Endothelial cell of umbilical vein (primary cell): ENCODE measurements around the gene NAA10. TPM values are rescaled to one million over a fixed set of nuclear protein-coding genes. Genes with fewer than 3 reads are reported as not detected.

Experiments used
- BruUV-seq: library from RNA; stranded (reverse); fragments of 400-500 nt; replicated peaks from 2 replicates; lab custom pipeline; 2021; lab: Mats Ljungman, UMichigan
- CTCF ChIA-PET: fragments of 300-600, 350-600 bp; sonication (Branson Sonifier 250); formaldehyde crosslinking; loops from one replicate; lab custom pipeline; 2021; ENCODE audit warnings: antibody characterized with exemption, inconsistent platforms; lab: Charles Lee
- POLR2A ChIA-PET: fragments of 300-600, 350-600 bp; sonication (Branson Sonifier 250); formaldehyde crosslinking; loops from one replicate; lab custom pipeline; 2021; ENCODE audit warnings: antibody characterized with exemption, inconsistent platforms; lab: Charles Lee
- DNase-seq: peaks from one replicate; pipeline ENCODE4 v3.0.0-alpha.2; 2011; ENCODE audit warnings: low read depth, low spot score
- FAIRE-seq: peaks from 2 replicates; lab custom pipeline; 2011; peaks lifted over from hg19 to GRCh38; lab: Jason Lieb, UNC
- H2AFZ ChIP-seq: 2 replicates; pipeline ENCODE4 v1.6.0; 2012; ENCODE audit warnings: low read depth, low read length, control low read depth, inconsistent platforms
- H3K27ac ChIP-seq: 2 replicates; pipeline ENCODE4 v1.5.1; 2011; ENCODE audit warnings: low read depth, mild to moderate bottlenecking, control low read depth, low read length, moderate library complexity; ENCODE audit not compliant: insufficient read depth
- H3K27me3 ChIP-seq, 2 experiments: 2 replicates each; pipeline versions ENCODE4 v1.6.0 to v1.6.1; 2011; ENCODE audit warnings: low read length in 2 of 2, mixed read lengths in 1 of 2; ENCODE audit not compliant: control insufficient read depth in 2 of 2, insufficient read depth in 2 of 2
- H3K36me3 ChIP-seq, 2 experiments: 2 replicates in 1 of 2; 3 replicates in 1 of 2; pipeline ENCODE4 v1.5.1; 2011; ENCODE audit warnings: low read length in 2 of 2, mild to moderate bottlenecking in 1 of 2, moderate library complexity in 1 of 2; ENCODE audit not compliant: control insufficient read depth in 2 of 2, insufficient read depth in 2 of 2; ENCODE audit errors: extremely low read depth in 1 of 2
- H3K4me1 ChIP-seq: 3 replicates; pipeline ENCODE4 v1.5.1; 2011; ENCODE audit warnings: mild to moderate bottlenecking, low read length; ENCODE audit not compliant: control insufficient read depth, insufficient read depth; ENCODE audit errors: extremely low read depth
- H3K4me2 ChIP-seq: 2 replicates; pipeline ENCODE4 v1.6.1; 2011; ENCODE audit warnings: low read length, control low read depth, mixed read lengths; ENCODE audit not compliant: insufficient read depth
- H3K4me3 ChIP-seq, 3 experiments: fragments of 200-600 bp in 1 of 3; sonication (generic), shearing (Covaris generic) in 1 of 3; replicated peaks in 1 of 3; 2 replicates each; pipeline ENCODE4 v1.5.1; 2011 to 2016; ENCODE audit warnings: control low read depth in 3 of 3, low read length in 3 of 3, mild to moderate bottlenecking in 2 of 3, inconsistent platforms in 1 of 3, low read depth in 1 of 3, moderate library complexity in 1 of 3; ENCODE audit not compliant: insufficient read depth in 1 of 3
- H3K79me2 ChIP-seq: 2 replicates; pipeline ENCODE4 v1.6.0; 2012; ENCODE audit warnings: low read length, inconsistent platforms; ENCODE audit not compliant: control insufficient read depth, insufficient read depth
- H3K9ac ChIP-seq: replicated peaks from 2 replicates; pipeline ENCODE3; 2011; ENCODE audit warnings: low read length, control low read depth; ENCODE audit not compliant: insufficient read depth; ENCODE audit errors: extremely low read depth
- H3K9me1 ChIP-seq: replicated peaks from 3 replicates; pipeline ENCODE4 v1.6.0; 2011; ENCODE audit warnings: mild to moderate bottlenecking, low read length; ENCODE audit not compliant: control insufficient read depth, insufficient read depth; ENCODE audit errors: extremely low read depth
- H3K9me3 ChIP-seq: replicated peaks from 2 replicates; pipeline ENCODE4 v1.5.1; 2012; ENCODE audit warnings: low read length, inconsistent platforms; ENCODE audit not compliant: control insufficient read depth, insufficient read depth
- H4K20me1 ChIP-seq: replicated peaks from 2 replicates; pipeline ENCODE3; 2011; ENCODE audit warnings: mild to moderate bottlenecking, low read length; ENCODE audit not compliant: control insufficient read depth, insufficient read depth; ENCODE audit errors: extremely low read depth
- EZH2 ChIP-seq: IDR thresholded peaks from 2 replicates; pipeline ENCODE4 v1.6.1; 2012; ENCODE audit warnings: borderline replicate concordance, low read depth, mild to moderate bottlenecking, moderate library complexity, low read length, inconsistent platforms; ENCODE audit not compliant: severe bottlenecking
- FOS ChIP-seq: IDR thresholded peaks from 2 replicates; pipeline ENCODE4 v1.6.1; 2011; ENCODE audit warnings: mild to moderate bottlenecking, low read length, moderate library complexity, borderline replicate concordance; ENCODE audit not compliant: insufficient read depth
- GATA2 ChIP-seq: IDR thresholded peaks from 2 replicates; pipeline ENCODE4 v1.7.0; 2011; ENCODE audit warnings: low read depth, mild to moderate bottlenecking, moderate library complexity, mixed read lengths, low read length; ENCODE audit not compliant: insufficient read length, insufficient read depth
- JUN ChIP-seq: IDR thresholded peaks from 2 replicates; pipeline ENCODE4 v1.6.1; 2011; ENCODE audit warnings: borderline replicate concordance, low read depth; ENCODE audit not compliant: insufficient read length, insufficient read depth
- MYC ChIP-seq: IDR thresholded peaks from one replicate; pipeline ENCODE4 v1.6.1; 2011; ENCODE audit warnings: mild to moderate bottlenecking, low read depth, low read length
- POLR2A ChIP-seq: IDR thresholded peaks from 2 replicates; pipeline ENCODE4 v1.6.1; 2012; ENCODE audit warnings: low read depth, mild to moderate bottlenecking, control low read depth, low read length
- POLR2AphosphoS5 ChIP-seq: IDR thresholded peaks from 2 replicates; pipeline ENCODE4 v1.6.1; 2012; ENCODE audit warnings: low read depth, mild to moderate bottlenecking, control low read depth, low read length, moderate library complexity; ENCODE audit not compliant: insufficient read depth
- dilution Hi-C: fragments of 300-500 bp; cut with MboI; formaldehyde crosslinking; loops from one replicate; pipeline ENCODE4 v1.15.0; 2019; ENCODE audit warnings: low sequenced_read_pairs; ENCODE audit not compliant: extremely low pct_ligation_motif_present
- intact Hi-C: fragments of 100-400 bp; cut with micrococcal nuclease; formaldehyde crosslinking; loops from one replicate; pipeline ENCODE4 v1.10.0; 2022
- polyA plus RNA-seq, 4 experiments: library from polyadenylated mRNA; depleted of rRNA in 3 of 4; stranded (reverse) in 3 of 4; unstranded in 1 of 4; fragments of >200 nt; gene quantifications; 2 replicates each; pipeline versions ENCODE4 v1.2.1 to v1.2.3, GENCODE V29; 2011 to 2012; ENCODE audit warnings: missing spikeins in 1 of 4
- total RNA-seq: library from RNA; stranded (reverse); gene quantifications from 2 replicates; pipeline ENCODE4 v1.2.3, GENCODE V29; 2021
- TF ChIP-seq, protein P1 (sequence below), 2 donors: IDR thresholded peaks; 1 replicate in 1 of 2; 2 replicates in 1 of 2; pipeline ENCODE4 v1.5.1; 2011; ENCODE audit warnings: low read length in 2 of 2, mild to moderate bottlenecking in 2 of 2, moderate library complexity in 2 of 2, control low read depth in 1 of 2, inconsistent platforms in 1 of 2, low read depth in 1 of 2; ENCODE audit not compliant: insufficient read depth in 1 of 2; ENCODE audit errors: extremely low read depth in 1 of 2
- TF ChIP-seq, protein P2 (sequence below): IDR thresholded peaks from 2 replicates; pipeline ENCODE4 v1.6.1; 2011; ENCODE audit not compliant: insufficient read depth, insufficient read length

Gene NAA10
- total and polyA plus RNA-seq, 2 donors (not counting 3 experiments of a cell fraction or from before 2014, with no cell fraction given), result 141 to 144 TPM

DNA sequence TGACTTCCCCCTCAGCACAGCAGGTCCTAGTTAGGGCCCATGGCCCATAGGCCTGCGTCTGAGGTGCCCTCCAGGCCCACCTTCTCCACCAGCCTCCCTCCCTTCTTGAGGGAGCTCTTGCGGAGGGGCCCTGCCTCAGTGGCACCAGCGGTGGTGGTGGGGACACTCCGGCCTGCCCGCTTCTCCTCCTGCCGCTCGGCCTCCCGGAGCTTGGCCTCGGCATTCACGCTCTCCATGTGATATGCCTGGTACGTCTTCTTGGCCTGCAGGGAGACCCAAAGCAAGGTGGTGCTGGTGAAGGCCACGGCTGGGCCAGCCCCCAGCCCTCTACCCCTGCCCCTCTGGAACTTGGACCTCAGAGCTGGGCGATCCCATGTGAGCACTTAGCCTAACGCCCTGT, 14.3 kb downstream of the NAA10 start:
- CTCF ChIA-PET, result interaction anchor here (9.0 kb wide), 1 partner anchor 28 kb away, joined by 253 read pairs; the partner anchor contains the start of gene RENBP
- Histone ChIP-seq H3K36me3 (peaks cover 0 to 3% of the 10 kb centered on the region in 2 experiments), H3K9ac (no peak overlapping the region), H3K27ac (no peak overlapping the region), H3K79me2 (no peaks in the 10 kb centered on the region), H3K27me3 (no peaks in the 10 kb centered on the region), H3K9me1 (no peaks in the 10 kb centered on the region), H3K9me3 (no peaks in the 10 kb centered on the region), H4K20me1 (no peaks in the 10 kb centered on the region), H3K4me1 (peaks cover 24% of the 10 kb centered on the region), H2AFZ (no peak overlapping the region), H3K4me3 (no peak overlapping the region), H3K4me2 (no peak overlapping the region)
- dilution Hi-C loops, result no loop called here
- POLR2A ChIA-PET, result no interaction called here
- no peak for TF ChIP-seq GATA2
- TF ChIP-seq, protein P1, sequence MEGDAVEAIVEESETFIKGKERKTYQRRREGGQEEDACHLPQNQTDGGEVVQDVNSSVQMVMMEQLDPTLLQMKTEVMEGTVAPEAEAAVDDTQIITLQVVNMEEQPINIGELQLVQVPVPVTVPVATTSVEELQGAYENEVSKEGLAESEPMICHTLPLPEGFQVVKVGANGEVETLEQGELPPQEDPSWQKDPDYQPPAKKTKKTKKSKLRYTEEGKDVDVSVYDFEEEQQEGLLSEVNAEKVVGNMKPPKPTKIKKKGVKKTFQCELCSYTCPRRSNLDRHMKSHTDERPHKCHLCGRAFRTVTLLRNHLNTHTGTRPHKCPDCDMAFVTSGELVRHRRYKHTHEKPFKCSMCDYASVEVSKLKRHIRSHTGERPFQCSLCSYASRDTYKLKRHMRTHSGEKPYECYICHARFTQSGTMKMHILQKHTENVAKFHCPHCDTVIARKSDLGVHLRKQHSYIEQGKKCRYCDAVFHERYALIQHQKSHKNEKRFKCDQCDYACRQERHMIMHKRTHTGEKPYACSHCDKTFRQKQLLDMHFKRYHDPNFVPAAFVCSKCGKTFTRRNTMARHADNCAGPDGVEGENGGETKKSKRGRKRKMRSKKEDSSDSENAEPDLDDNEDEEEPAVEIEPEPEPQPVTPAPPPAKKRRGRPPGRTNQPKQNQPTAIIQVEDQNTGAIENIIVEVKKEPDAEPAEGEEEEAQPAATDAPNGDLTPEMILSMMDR (IDR thresholded peaks at IDR 0.05; ENCODE audit: extremely low read depth in 1 of 2, insufficient read depth in 1 of 2, low read depth in 1 of 2, low read length in 2 of 2), result no peak
- TF ChIP-seq JUN, result no peak
- TF ChIP-seq POLR2A, result no peak
- TF ChIP-seq MYC, result no peak
- TF ChIP-seq EZH2, result no peak
- TF ChIP-seq POLR2AphosphoS5, result no peak
- TF ChIP-seq, protein P2, sequence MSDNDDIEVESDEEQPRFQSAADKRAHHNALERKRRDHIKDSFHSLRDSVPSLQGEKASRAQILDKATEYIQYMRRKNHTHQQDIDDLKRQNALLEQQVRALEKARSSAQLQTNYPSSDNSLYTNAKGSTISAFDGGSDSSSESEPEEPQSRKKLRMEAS, result no peak
- TF ChIP-seq FOS, result no peak
- BruUV-seq, result no TSS peak
- DNase-seq (no peak), FAIRE-seq (no peak)
- intact Hi-C loops, result no loop called here
